ENCODE results near the gene PPP2R2C.

DNA sequence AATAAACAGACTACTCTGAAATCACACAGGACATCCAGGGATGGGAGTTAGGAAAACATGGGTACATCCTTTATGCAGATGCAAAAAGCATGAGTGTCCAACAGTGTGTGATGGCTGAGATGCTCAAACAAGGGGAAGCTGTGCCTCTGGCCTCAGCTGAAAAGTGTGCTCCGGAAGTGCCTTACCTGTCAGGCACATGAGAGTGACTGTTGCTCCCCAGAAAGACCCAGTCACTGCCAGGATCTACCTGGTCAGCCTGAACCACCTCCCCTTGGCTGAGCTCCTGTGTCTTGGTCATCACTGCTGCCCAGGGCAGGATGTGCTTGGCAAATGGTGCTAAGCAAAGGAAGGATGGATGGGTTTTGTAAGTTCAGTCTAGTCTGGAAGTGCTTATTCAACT, 4.0 kb downstream of the PPP2R2C start:
- TF ChIP-seq, protein P1, sequence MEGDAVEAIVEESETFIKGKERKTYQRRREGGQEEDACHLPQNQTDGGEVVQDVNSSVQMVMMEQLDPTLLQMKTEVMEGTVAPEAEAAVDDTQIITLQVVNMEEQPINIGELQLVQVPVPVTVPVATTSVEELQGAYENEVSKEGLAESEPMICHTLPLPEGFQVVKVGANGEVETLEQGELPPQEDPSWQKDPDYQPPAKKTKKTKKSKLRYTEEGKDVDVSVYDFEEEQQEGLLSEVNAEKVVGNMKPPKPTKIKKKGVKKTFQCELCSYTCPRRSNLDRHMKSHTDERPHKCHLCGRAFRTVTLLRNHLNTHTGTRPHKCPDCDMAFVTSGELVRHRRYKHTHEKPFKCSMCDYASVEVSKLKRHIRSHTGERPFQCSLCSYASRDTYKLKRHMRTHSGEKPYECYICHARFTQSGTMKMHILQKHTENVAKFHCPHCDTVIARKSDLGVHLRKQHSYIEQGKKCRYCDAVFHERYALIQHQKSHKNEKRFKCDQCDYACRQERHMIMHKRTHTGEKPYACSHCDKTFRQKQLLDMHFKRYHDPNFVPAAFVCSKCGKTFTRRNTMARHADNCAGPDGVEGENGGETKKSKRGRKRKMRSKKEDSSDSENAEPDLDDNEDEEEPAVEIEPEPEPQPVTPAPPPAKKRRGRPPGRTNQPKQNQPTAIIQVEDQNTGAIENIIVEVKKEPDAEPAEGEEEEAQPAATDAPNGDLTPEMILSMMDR (IDR thresholded peaks at IDR 0.05), result no peak
- no peak for TF ChIP-seq EP300 (IDR thresholded peaks at IDR 0.05)
- no peak for TF ChIP-seq POLR2AphosphoS5 (IDR thresholded peaks at IDR 0.05)
